ENCODE measurements around the gene TTC27.

- no peak for TF ChIP-seq CTCF (IDR thresholded peaks at IDR 0.05; ENCODE audit: low read depth, low read length)
- TF ChIP-seq EZH2phosphoT487 (IDR thresholded peaks at IDR 0.05; ENCODE audit: low read depth) = no peak
Observed at GRCh38 chr2:32758232-32758631, 130.4 kb downstream of the TTC27 start.
